CD4-positive, alpha-beta T cell treated with Interleukin-12 subunit alpha and Interleukin-12 subunit beta, for 1 hour (primary cell): ENCODE data around the gene FRMD8.

Source experiments
- DNase-seq: peaks from one replicate; pipeline ENCODE4 v3.0.0-alpha.2; 2020

The FRMD8 gene

GRCh38 chr11:65426839-65427690 is 40.6 kb downstream of the FRMD8 start:
- DNase-seq: peak; percentile 68

GRCh38 chr11:65427691-65428577 is 41.5 kb downstream of the FRMD8 start:
- peak; percentile 66 for DNase-seq

- DNase-seq: no peak
Measured at GRCh38 chr11:65428578-65429067, 42.2 kb downstream of the FRMD8 start.

- DNase-seq: peak; percentile 52
Measured at GRCh38 chr11:65429068-65429681, 42.7 kb downstream of the FRMD8 start.

GRCh38 chr11:65429724-65430405 is 43.4 kb downstream of the FRMD8 start:
- DNase-seq: peak; percentile 73

- peak; percentile 54 for DNase-seq
Measured at GRCh38 chr11:65430406-65431217, 44.2 kb downstream of the FRMD8 start.

- DNase-seq: peak; percentile 77
Measured at GRCh38 chr11:65431451-65432099, 45.1 kb downstream of the FRMD8 start.

- DNase-seq: no peak
Measured at GRCh38 chr11:65432100-65432650, 45.7 kb downstream of the FRMD8 start.

- DNase-seq: peak; percentile 68
Measured at GRCh38 chr11:65432686-65433582, 46.5 kb downstream of the FRMD8 start.

- no peak for DNase-seq
Measured at GRCh38 chr11:65433657-65434056, 47.2 kb downstream of the FRMD8 start.

- peak; percentile 24 for DNase-seq
Measured at GRCh38 chr11:65434057-65434666, 47.7 kb downstream of the FRMD8 start.

GRCh38 chr11:65434667-65435410 is 48.4 kb downstream of the FRMD8 start:
- DNase-seq: no peak

GRCh38 chr11:65435411-65435931 is 49.0 kb downstream of the FRMD8 start:
- no peak for DNase-seq

- DNase-seq: no peak
Measured at GRCh38 chr11:65435981-65436411, 49.6 kb downstream of the FRMD8 start.

- DNase-seq: peak; percentile 19
Measured at GRCh38 chr11:65436412-65437032, 50.1 kb downstream of the FRMD8 start.

- DNase-seq: no peak
Measured at GRCh38 chr11:65437436-65438227, 51.2 kb downstream of the FRMD8 start.
